Mesangial cell (primary cell): ENCODE results near the gene GOLGA8H. TPM values are rescaled to one million over a fixed set of nuclear protein-coding genes. Genes with fewer than 3 reads are reported as not detected.

Experiments used
- total RNA-seq: library from RNA; depleted of rRNA; stranded (reverse); fragments of >200 nt; gene quantifications from 2 replicates; pipeline ENCODE4 v1.2.3, GENCODE V29; 2015

GOLGA8H gene
- total RNA-seq = 0.25 and 0.49 TPM in 2 replicates

GRCh38 chr15:30603796-30604195, at the start of gene GOLGA8H:
Gene GOLGA8H (plus strand): TSS chr15:30604028. CDS start chr15:30604126, 98 bp downstream.

GRCh38 chr15:30625436-30626193, 21.8 kb downstream of the GOLGA8H start, which contains the start of gene ARHGAP11B:
Gene ARHGAP11B (plus strand): TSS chr15:30626128.

Other genes starting within 250 kb of the GOLGA8H start
- 0.16 and 3.0 TPM in 2 replicates for gene CHRFAM7A, start 210.5 kb upstream of the GOLGA8H start, total RNA-seq
- gene GOLGA8R, start 189.8 kb upstream of the GOLGA8H start, total RNA-seq = 0.89 TPM in 1 of 2 replicates, not detected in the other
- gene GOLGA8Q, start 52.0 kb upstream of the GOLGA8H start, total RNA-seq = not detected in 2 replicates